HFFc6 (cell line): ENCODE data around the gene TIAM1. TPM values are rescaled to one million over a fixed set of nuclear protein-coding genes. Genes with fewer than 3 reads are reported as not detected.

Experiments
- DNase-seq: peaks from one replicate; pipeline ENCODE4 v3.0.0-alpha.2; 2018
- H3K27ac Mint-ChIP-seq: 2 replicates; pipeline ENCODE4 v1.8.0; 2020; ENCODE audit warnings: mild to moderate bottlenecking, mixed read lengths
- H3K27me3 Mint-ChIP-seq: 2 replicates; pipeline ENCODE4 v1.8.0; 2021; ENCODE audit warnings: mild to moderate bottlenecking, moderate library complexity, mixed read lengths; ENCODE audit not compliant: insufficient read depth
- H3K36me3 Mint-ChIP-seq: 2 replicates; pipeline ENCODE4 v1.8.0; 2021; ENCODE audit warnings: low read depth, mixed read lengths
- H3K4me1 Mint-ChIP-seq: 2 replicates; pipeline ENCODE4 v1.8.0; 2020; ENCODE audit warnings: low read depth, mixed read lengths
- H3K4me3 Mint-ChIP-seq: 2 replicates; pipeline ENCODE4 v1.8.0; 2020; ENCODE audit warnings: mild to moderate bottlenecking, moderate library complexity, mixed read lengths
- H3K9me3 Mint-ChIP-seq: 2 replicates; pipeline ENCODE4 v1.8.0; 2020; ENCODE audit warnings: mild to moderate bottlenecking, mixed read lengths
- total RNA-seq, 6 experiments: library from RNA; stranded (reverse); fragmentation: NEBNext Ultra II Directional; extraction: Animal tissue kit (Norgen Biotek cat#: 25700); gene quantifications; 2 replicates in 1 of 6; 3 replicates in 5 of 6; pipeline ENCODE4 v1.2.3, GENCODE V29; 2021
- TF ChIP-seq, protein P1 (sequence below): fragments of 200-600 bp; sonication (generic); IDR thresholded peaks from 2 replicates; pipeline ENCODE4 v1.5.0; 2021; ENCODE audit warnings: antibody characterized with exemption, mild to moderate bottlenecking

TIAM1 gene
- total RNA-seq, 6 experiments from 2014 or later, result 0.02 to 0.43 (median 0.27) TPM; not detected in 1

- Mint-ChIP-seq H3K9me3 (peaks cover 34% of the 10 kb centered on the region; the same call in 1 of the 2 replicates), H3K27ac (no peak overlapping the region), H3K4me3 (no peak overlapping the region)
These were observed 77.8 kb downstream of the TIAM1 start for GRCh38 chr21:31266241-31266640.

DNA sequence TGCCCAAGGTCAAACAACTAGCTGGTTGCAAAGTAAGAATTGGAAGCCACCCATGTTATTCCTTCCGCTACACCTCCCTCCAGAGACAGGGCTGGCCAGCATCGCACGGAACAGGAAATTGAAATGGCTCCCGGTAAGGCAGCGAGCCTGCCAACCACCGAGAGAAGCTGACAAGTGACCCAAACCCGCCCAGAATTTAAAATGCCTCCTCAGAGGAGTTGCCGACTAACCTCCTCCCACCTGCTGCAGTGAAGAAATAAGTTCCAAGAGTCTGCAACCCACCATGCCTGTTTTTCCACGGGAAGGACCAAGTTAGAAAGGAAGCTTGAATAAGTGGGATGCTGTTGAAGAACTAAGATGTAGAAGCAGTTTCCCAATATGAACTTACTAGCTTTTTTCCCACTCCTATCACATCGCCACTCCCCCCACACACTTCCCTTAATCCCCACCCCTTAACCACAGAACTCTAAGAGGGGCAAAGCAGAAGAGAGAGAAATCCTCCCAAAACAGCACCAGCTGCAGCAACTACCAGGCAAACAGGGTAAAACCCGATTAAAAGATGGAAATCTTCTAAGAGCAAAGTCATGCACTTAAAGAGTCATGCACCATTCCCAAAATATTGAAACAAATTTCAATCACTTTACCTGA is 78.6 kb downstream of the TIAM1 start:
- peaks cover 8% of the 10 kb centered on the region for H3K27me3 Mint-ChIP-seq
- TF ChIP-seq, protein P1, sequence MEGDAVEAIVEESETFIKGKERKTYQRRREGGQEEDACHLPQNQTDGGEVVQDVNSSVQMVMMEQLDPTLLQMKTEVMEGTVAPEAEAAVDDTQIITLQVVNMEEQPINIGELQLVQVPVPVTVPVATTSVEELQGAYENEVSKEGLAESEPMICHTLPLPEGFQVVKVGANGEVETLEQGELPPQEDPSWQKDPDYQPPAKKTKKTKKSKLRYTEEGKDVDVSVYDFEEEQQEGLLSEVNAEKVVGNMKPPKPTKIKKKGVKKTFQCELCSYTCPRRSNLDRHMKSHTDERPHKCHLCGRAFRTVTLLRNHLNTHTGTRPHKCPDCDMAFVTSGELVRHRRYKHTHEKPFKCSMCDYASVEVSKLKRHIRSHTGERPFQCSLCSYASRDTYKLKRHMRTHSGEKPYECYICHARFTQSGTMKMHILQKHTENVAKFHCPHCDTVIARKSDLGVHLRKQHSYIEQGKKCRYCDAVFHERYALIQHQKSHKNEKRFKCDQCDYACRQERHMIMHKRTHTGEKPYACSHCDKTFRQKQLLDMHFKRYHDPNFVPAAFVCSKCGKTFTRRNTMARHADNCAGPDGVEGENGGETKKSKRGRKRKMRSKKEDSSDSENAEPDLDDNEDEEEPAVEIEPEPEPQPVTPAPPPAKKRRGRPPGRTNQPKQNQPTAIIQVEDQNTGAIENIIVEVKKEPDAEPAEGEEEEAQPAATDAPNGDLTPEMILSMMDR, result no peak
- no peak overlapping the region for H3K4me3 Mint-ChIP-seq
- H3K36me3 Mint-ChIP-seq, result no peaks in the 10 kb centered on the region
- H3K27ac Mint-ChIP-seq, result no peak overlapping the region
- DNase-seq, result no peak
- H3K9me3 Mint-ChIP-seq, result peaks cover 31% of the 10 kb centered on the region; the same call in 1 of the 2 replicates
- no peaks in the 10 kb centered on the region for H3K4me1 Mint-ChIP-seq

More at GRCh38 chr21:31266241-31266640, 77.8 kb downstream of the TIAM1 start:
- no peaks in the 10 kb centered on the region for H3K4me1 Mint-ChIP-seq
- no peaks in the 10 kb centered on the region for H3K36me3 Mint-ChIP-seq
- no peak for DNase-seq
- peaks cover 8% of the 10 kb centered on the region for H3K27me3 Mint-ChIP-seq
- TF ChIP-seq, protein P1, result no peak

- peaks cover 33% of the 10 kb centered on the region; the same call in 1 of the 2 replicates for H3K9me3 Mint-ChIP-seq
- no peaks in the 10 kb centered on the region for H3K4me1 Mint-ChIP-seq
- no peaks in the 10 kb centered on the region for H3K36me3 Mint-ChIP-seq
- H3K27me3 Mint-ChIP-seq, result peaks cover 8% of the 10 kb centered on the region
- TF ChIP-seq, protein P1, result no peak
- H3K4me3 Mint-ChIP-seq, result no peak overlapping the region
- DNase-seq, result no peak
- no peak overlapping the region for H3K27ac Mint-ChIP-seq
These were observed 79.5 kb downstream of the TIAM1 start for GRCh38 chr21:31264574-31264973.

DNA sequence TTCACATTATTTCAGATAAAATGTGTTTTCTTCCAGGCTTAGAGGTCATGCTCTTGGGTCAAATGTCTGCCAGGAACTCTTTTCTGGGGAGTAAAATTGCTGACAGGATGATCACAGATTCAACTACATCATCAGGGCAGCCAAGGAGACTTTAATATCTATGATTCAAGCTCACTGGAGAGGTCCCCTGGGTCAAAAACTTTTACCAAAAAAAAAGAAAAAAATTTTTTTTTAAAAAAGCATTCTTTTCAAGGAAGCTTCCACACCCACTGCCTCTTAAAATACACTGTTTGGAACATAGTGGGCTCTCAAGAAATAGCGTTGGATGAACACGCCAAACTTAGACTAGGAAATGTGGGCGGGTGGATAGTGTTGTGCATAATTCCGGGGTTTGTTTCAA is 81.3 kb downstream of the TIAM1 start:
- no peak overlapping the region for H3K27ac Mint-ChIP-seq
- peaks cover 10% of the 10 kb centered on the region for H3K27me3 Mint-ChIP-seq
- no peaks in the 10 kb centered on the region for H3K36me3 Mint-ChIP-seq
- no peaks in the 10 kb centered on the region for H3K4me1 Mint-ChIP-seq
- no peak for DNase-seq
- no peak overlapping the region for H3K4me3 Mint-ChIP-seq
- TF ChIP-seq, protein P1, result no peak
- peaks cover 33% of the 10 kb centered on the region; the same call in 1 of the 2 replicates for H3K9me3 Mint-ChIP-seq

- Mint-ChIP-seq H3K36me3 (no peaks in the 10 kb centered on the region), H3K9me3 (peaks cover 31% of the 10 kb centered on the region; the same call in 1 of the 2 replicates), H3K4me3 (no peak overlapping the region), H3K27me3 (peaks cover 6% of the 10 kb centered on the region), H3K27ac (no peak overlapping the region), H3K4me1 (no peaks in the 10 kb centered on the region)
- DNase-seq, result no peak
- TF ChIP-seq, protein P1, result no peak
These were observed 82.3 kb downstream of the TIAM1 start for GRCh38 chr21:31261759-31262158.
